MCF 10A (cell line): ENCODE results near the gene NLRP13. TPM values are rescaled to one million over a fixed set of nuclear protein-coding genes. Genes with fewer than 3 reads are reported as not detected.
"Not testable (repeated sequence)": the region's sequence is repeated elsewhere in the genome, so short reads cannot be mapped to it uniquely, and the experiment has no call there.

ENCODE experiments used
- BruUV-seq: library from RNA; stranded (reverse); fragments of 400-500 nt; replicated peaks from 2 replicates; lab custom pipeline; 2021; lab: Mats Ljungman, UMichigan
- CTCF ChIA-PET: fragments of 300-600 bp; sonication (Branson Sonifier 250); formaldehyde crosslinking; extraction: SDS; loops from one replicate; lab custom pipeline; 2021; ENCODE audit warnings: antibody characterized with exemption, inconsistent platforms; lab: Yijun Ruan, JAX
- POLR2A ChIA-PET: fragments of 300-600, 350-650 bp; sonication (Branson Sonifier 250); formaldehyde crosslinking; extraction: SDS; loops from one replicate; lab custom pipeline; 2020; ENCODE audit warnings: antibody characterized with exemption, inconsistent platforms; lab: Yijun Ruan, JAX
- DNase-seq: peaks from one replicate; pipeline ENCODE4 v3.0.0-alpha.2; 2018; ENCODE audit not compliant: unreplicated experiment
- H3K27ac Mint-ChIP-seq: one replicate; pipeline ENCODE4 v1.8.0; 2022; ENCODE audit warnings: mild to moderate bottlenecking, low read depth, mixed read lengths; ENCODE audit not compliant: unreplicated experiment
- H3K27me3 Mint-ChIP-seq: one replicate; pipeline ENCODE4 v1.8.0; 2022; ENCODE audit warnings: mixed read lengths; ENCODE audit not compliant: insufficient read depth, unreplicated experiment
- H3K36me3 Mint-ChIP-seq: one replicate; pipeline ENCODE4 v1.8.0; 2022; ENCODE audit warnings: mild to moderate bottlenecking, moderate library complexity, mixed read lengths; ENCODE audit not compliant: insufficient read depth, unreplicated experiment
- H3K4me1 Mint-ChIP-seq: one replicate; pipeline ENCODE4 v1.8.0; 2022; ENCODE audit warnings: mixed read lengths; ENCODE audit not compliant: insufficient read depth, unreplicated experiment
- H3K4me3 Mint-ChIP-seq: one replicate; pipeline ENCODE4 v1.8.0; 2022; ENCODE audit warnings: mild to moderate bottlenecking, moderate library complexity, mixed read lengths; ENCODE audit not compliant: unreplicated experiment
- H3K9me3 Mint-ChIP-seq: one replicate; pipeline ENCODE4 v1.8.0; 2022; ENCODE audit warnings: mixed read lengths; ENCODE audit not compliant: unreplicated experiment
- CTCF ChIP-seq: fragments of 200-600 bp; IDR thresholded peaks from one replicate; pipeline ENCODE4 v1.8.0; 2022; ENCODE audit warnings: antibody characterized with exemption, mild to moderate bottlenecking; ENCODE audit not compliant: unreplicated experiment
- intact Hi-C: fragments of 100-400 bp; cut with micrococcal nuclease; formaldehyde crosslinking; loops from 2 replicates; pipeline ENCODE4 v1.14.1; 2022
- total RNA-seq: library from RNA; stranded (reverse); gene quantifications from 2 replicates; pipeline ENCODE4 v1.2.3, GENCODE V29; 2022

The NLRP13 gene
- total RNA-seq, 1 experiment from 2014 or later = not detected

GRCh38 chr19:55930996-55931515 is 1.1 kb downstream of the NLRP13 start:
- no peaks in the 10 kb centered on the region for H3K36me3 Mint-ChIP-seq
- ChIA-PET CTCF (no interaction called here), POLR2A (no interaction called here)
- no peaks in the 10 kb centered on the region for H3K4me1 Mint-ChIP-seq
- H3K4me3 Mint-ChIP-seq = no peak overlapping the region
- H3K27ac Mint-ChIP-seq = no peak overlapping the region
- intact Hi-C loops = no loop called here
- DNase-seq = no peak
- H3K27me3 Mint-ChIP-seq = no peaks in the 10 kb centered on the region
- H3K9me3 Mint-ChIP-seq = peaks cover 35% of the 10 kb centered on the region
- no TSS peak for BruUV-seq
- no peak for TF ChIP-seq CTCF

GRCh38 chr19:55929258-55929657 is 2.9 kb downstream of the NLRP13 start:
- CTCF ChIA-PET, H3K36me3 Mint-ChIP-seq, BruUV-seq, DNase-seq, H3K27ac Mint-ChIP-seq, intact Hi-C loops, H3K27me3 Mint-ChIP-seq, POLR2A ChIA-PET, H3K4me3 Mint-ChIP-seq, H3K4me1 Mint-ChIP-seq: not testable (repeated sequence)
- H3K9me3 Mint-ChIP-seq = peaks cover 37% of the 10 kb centered on the region

GRCh38 chr19:55927991-55928390 is 4.1 kb downstream of the NLRP13 start:
- Mint-ChIP-seq H3K4me3 (no peak overlapping the region), H3K36me3 (no peaks in the 10 kb centered on the region), H3K27me3 (no peaks in the 10 kb centered on the region), H3K9me3 (peaks cover 30% of the 10 kb centered on the region), H3K27ac (no peak overlapping the region), H3K4me1 (no peaks in the 10 kb centered on the region)
- ChIA-PET POLR2A (no interaction called here), CTCF (no interaction called here)
- DNase-seq = no peak
- no TSS peak for BruUV-seq
- no peak for TF ChIP-seq CTCF
- intact Hi-C loops = no loop called here

- TF ChIP-seq CTCF = no peak
- no peaks in the 10 kb centered on the region for H3K4me1 Mint-ChIP-seq
- no peaks in the 10 kb centered on the region for H3K27me3 Mint-ChIP-seq
- ChIA-PET POLR2A (no interaction called here), CTCF (interaction anchor here (0.6 kb wide), 1 partner anchor 1896 kb away, joined by 4 read pairs; no protein-coding TSS in a partner anchor)
- H3K9me3 Mint-ChIP-seq = peaks cover 38% of the 10 kb centered on the region
- intact Hi-C loops = no loop called here
- no peak for DNase-seq
- no TSS peak for BruUV-seq
- no peak overlapping the region for H3K27ac Mint-ChIP-seq
- H3K36me3 Mint-ChIP-seq = no peaks in the 10 kb centered on the region
- no peak overlapping the region for H3K4me3 Mint-ChIP-seq
Observed at GRCh38 chr19:55923556-55923955, 8.6 kb downstream of the NLRP13 start.
